Kidney (tissue), 14 donors: ENCODE measurements around the gene ADAT3. TPM values are rescaled to one million over a fixed set of nuclear protein-coding genes. Genes with fewer than 3 reads are reported as not detected.

ENCODE experiments used
- DNase-seq, 5 donors: peaks; one replicate each; pipeline ENCODE4 v3.0.0-alpha.2; 2013 to 2020
- FAIRE-seq: peaks from 2 replicates; lab custom pipeline; 2012; peaks lifted over from hg19 to GRCh38; lab: Jason Lieb, UNC
- H3K27ac ChIP-seq, 2 donors: one replicate each; pipeline ENCODE4 v1.7.0; 2013; ENCODE audit warnings: low read depth in 2 of 2, low read length in 2 of 2, inconsistent platforms in 1 of 2
- H3K27me3 ChIP-seq: one replicate; pipeline ENCODE4 v1.7.1; 2013; ENCODE audit warnings: low read length, inconsistent platforms; ENCODE audit not compliant: control insufficient read depth, insufficient read depth
- H3K36me3 ChIP-seq, 3 donors: one replicate each; pipeline versions ENCODE4 v1.7.0 to v1.7.1; 2013; ENCODE audit warnings: low read length in 3 of 3, control low read depth in 1 of 3, inconsistent platforms in 1 of 3; ENCODE audit not compliant: insufficient read depth in 3 of 3, control insufficient read depth in 2 of 3
- H3K4me1 ChIP-seq, 3 donors: one replicate each; pipeline versions ENCODE4 v1.7.0 to v1.7.1; 2013; ENCODE audit warnings: low read length in 3 of 3, inconsistent platforms in 1 of 3, low read depth in 1 of 3; ENCODE audit not compliant: control insufficient read depth in 2 of 3, insufficient read depth in 2 of 3
- H3K4me3 ChIP-seq, 3 donors: one replicate each; pipeline versions ENCODE4 v1.7.0 to v1.8.1; 2013; ENCODE audit warnings: low read length in 3 of 3, control low read depth in 1 of 3, inconsistent platforms in 1 of 3
- H3K9ac ChIP-seq, 3 donors: one replicate each; pipeline versions ENCODE4 v1.7.0 to v1.7.1; 2013; ENCODE audit warnings: low read length in 3 of 3, control low read depth in 1 of 3, inconsistent platforms in 1 of 3
- H3K9me3 ChIP-seq, 3 donors: one replicate each; pipeline versions ENCODE4 v1.7.0 to v1.7.1; 2013; ENCODE audit warnings: low read length in 3 of 3, control low read depth in 1 of 3, inconsistent platforms in 1 of 3; ENCODE audit not compliant: control insufficient read depth in 2 of 3, insufficient read depth in 1 of 3
- CTCF ChIP-seq: IDR thresholded peaks from 3 replicates; pipeline ENCODE4 v1.5.1; 2012; ENCODE audit warnings: mild to moderate bottlenecking, moderate library complexity, borderline replicate concordance; ENCODE audit not compliant: insufficient read depth; ENCODE audit errors: extremely low read depth
- intact Hi-C: fragments of 100-400 bp; cut with DNase I; formaldehyde crosslinking; loops from one replicate; pipeline ENCODE4 v1.11.1; 2022
- polyA plus RNA-seq: library from polyadenylated mRNA; stranded (reverse); fragments of 350-450 nt; fragmentation: Illumina TruSeq; extraction: RNeasy Lipid Tissue Mini Kit (QIAGEN cat#74804); gene quantifications from one replicate; pipeline ENCODE4 v1.2.3, GENCODE V29; 2014; ENCODE audit warnings: low read depth, low replicate concordance; ENCODE audit not compliant: insufficient read depth
- total RNA-seq: library from RNA; stranded (reverse); fragmentation: NEBNext Ultra II Directional; extraction: Animal tissue kit (Norgen Biotek cat#: 25700); gene quantifications from one replicate; pipeline ENCODE4 v1.2.1, GENCODE V29; 2021
- donor health status: control.
- donor health status: control.
- donor health status: control.
- donor health status: control.
- donor health status: control.
- donor health status: DM: yes; HTN: yes; CAD: no.
- donor health status: Normal renal cell carcinoma (clear cell type).

Gene ADAT3
- total and polyA plus RNA-seq, 2 donors from 2014 or later, result 6.1 to 10.3 TPM

GRCh38 chr19:1868971-1869370, 36.2 kb upstream of the ADAT3 start:
- Histone ChIP-seq H3K36me3 (no peaks in the 10 kb centered on the region), H3K27ac (no peak overlapping the region), H3K27me3 (no peaks in the 10 kb centered on the region), H3K4me1 (peaks cover 0 to 15% (median 11%) of the 10 kb centered on the region in 3 donors), H3K9me3 (no peaks in the 10 kb centered on the region), H3K4me3 (no peak overlapping the region), H3K9ac (no peak overlapping the region)
- no peak for TF ChIP-seq CTCF
- no peak for DNase-seq
- intact Hi-C loops, result no loop called here
- no peak for FAIRE-seq

DNA sequence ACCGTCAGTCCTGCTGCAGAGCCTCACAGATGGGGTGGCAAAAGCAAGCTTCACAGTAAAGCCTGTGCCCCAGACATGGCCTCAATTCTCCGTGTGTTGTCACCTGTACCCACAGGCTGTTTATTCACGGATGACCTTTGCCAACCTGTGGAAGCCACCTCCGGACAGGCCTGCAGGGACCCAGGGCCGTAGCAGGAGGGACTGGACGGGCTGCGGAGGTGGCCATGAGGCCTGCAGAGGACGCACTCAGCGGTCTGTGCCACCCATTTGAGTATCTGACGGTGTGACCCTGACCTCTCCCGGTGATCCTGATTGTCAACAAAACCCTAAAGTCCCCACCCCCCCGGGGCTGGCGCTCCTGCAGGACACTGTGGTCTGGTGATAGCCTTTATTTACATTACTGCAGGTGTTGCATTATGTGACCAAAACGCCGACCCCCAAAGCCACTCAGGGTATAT, 34.0 kb upstream of the ADAT3 start:
- no peak overlapping the region for H3K4me3 ChIP-seq
- intact Hi-C loops, result no loop called here
- TF ChIP-seq CTCF, result no peak
- no peaks in the 10 kb centered on the region for H3K27me3 ChIP-seq
- no peak overlapping the region for H3K27ac ChIP-seq
- DNase-seq, result peak in 1 of 5 donors; percentile 48
- no peak for FAIRE-seq
- no peaks in the 10 kb centered on the region for H3K9me3 ChIP-seq
- H3K4me1 ChIP-seq, result peaks cover 0 to 22% (median 13%) of the 10 kb centered on the region in 3 donors
- H3K9ac ChIP-seq, result no peak overlapping the region
- H3K36me3 ChIP-seq, result no peaks in the 10 kb centered on the region

DNA sequence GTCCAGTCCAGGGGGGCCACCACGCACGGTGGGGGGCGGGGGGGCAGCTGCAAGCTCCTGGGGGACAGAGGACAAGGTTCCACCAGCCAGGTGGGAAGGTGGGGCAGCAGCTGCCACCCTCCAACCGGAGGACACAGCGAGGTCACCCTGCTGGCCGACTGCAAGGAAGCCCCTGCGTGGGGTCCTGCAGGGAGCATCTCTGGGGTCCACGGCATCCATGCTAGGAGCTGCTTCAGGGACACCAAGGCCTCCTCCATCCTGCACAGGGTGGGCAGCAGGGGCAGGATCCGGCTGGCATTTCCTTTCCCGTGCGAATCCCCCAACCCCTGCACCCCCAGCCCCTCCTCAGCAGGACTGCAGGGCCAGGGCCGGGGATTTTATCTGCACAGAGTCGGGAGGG, 33.6 kb upstream of the ADAT3 start:
- Histone ChIP-seq H3K27ac (no peak overlapping the region), H3K4me3 (no peak overlapping the region), H3K27me3 (no peaks in the 10 kb centered on the region), H3K36me3 (no peaks in the 10 kb centered on the region), H3K4me1 (peaks cover 0 to 26% (median 13%) of the 10 kb centered on the region in 3 donors), H3K9ac (no peak overlapping the region), H3K9me3 (no peaks in the 10 kb centered on the region)
- intact Hi-C loops, result no loop called here
- DNase-seq (peak in 1 of 5 donors; percentile 42), FAIRE-seq (no peak)
- no peak for TF ChIP-seq CTCF
